ENCODE data around the gene NUDT19.
"Not testable (repeated sequence)": the region's sequence is repeated elsewhere in the genome, so short reads cannot be mapped to it uniquely, and the experiment has no call there.

Gene NUDT19

DNA sequence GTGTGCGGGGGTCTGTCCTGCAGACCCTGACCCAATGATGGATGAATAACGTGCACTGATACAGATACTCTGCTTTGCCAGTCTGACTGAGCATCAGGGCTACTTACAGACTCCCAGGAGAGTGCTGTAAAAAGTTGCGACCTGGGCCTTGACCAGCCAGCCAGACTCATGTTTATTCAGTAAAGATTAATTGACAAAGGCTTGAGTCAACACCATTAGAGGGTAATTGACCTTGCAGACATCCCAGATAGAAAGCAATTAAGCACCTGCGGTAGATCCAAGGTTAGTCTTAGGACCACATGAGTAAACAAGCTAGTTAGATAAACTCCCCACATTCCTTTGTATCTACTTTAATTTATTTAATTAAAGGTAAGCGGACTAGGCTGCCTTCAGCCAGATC lies 10.4 kb downstream of the NUDT19 start:
- peaks cover 4 to 14% of the 10 kb centered on the region in 2 donors for H3K36me3 ChIP-seq (ENCODE audit: control insufficient read depth in 2 of 2, insufficient read depth in 2 of 2, low read length in 2 of 2)
- no peaks in the 10 kb centered on the region for H3K27me3 ChIP-seq (ENCODE audit: control insufficient read depth in 2 of 2, insufficient read depth in 2 of 2, low read length in 2 of 2)
- no peak overlapping the region for H3K4me3 ChIP-seq (ENCODE audit: low read length in 2 of 2)
- H3K9me3 ChIP-seq (ENCODE audit: control insufficient read depth in 2 of 2, low read length in 2 of 2), result no peaks in the 10 kb centered on the region
- H3K9ac ChIP-seq (ENCODE audit: low read depth in 1 of 2, low read length in 2 of 2), result no peak overlapping the region
- H3K4me1 ChIP-seq (ENCODE audit: control insufficient read depth in 2 of 2, insufficient read depth in 2 of 2, low read length in 2 of 2), result no peaks in the 10 kb centered on the region
- no peak overlapping the region for H3K27ac ChIP-seq (ENCODE audit: low read depth in 2 of 2, low read length in 2 of 2)

GRCh38 chr19:32704006-32704405 lies 12.4 kb downstream of the NUDT19 start:
- H3K9ac ChIP-seq (ENCODE audit: low read depth in 1 of 2, low read length in 2 of 2); H3K9me3 ChIP-seq (ENCODE audit: control insufficient read depth in 2 of 2, low read length in 2 of 2): not testable (repeated sequence)
- peaks cover 0 to 12% of the 10 kb centered on the region in 2 donors for H3K36me3 ChIP-seq (ENCODE audit: control insufficient read depth in 2 of 2, insufficient read depth in 2 of 2, low read length in 2 of 2)

GRCh38 chr19:32708457-32708856 lies 16.8 kb downstream of the NUDT19 start:
- H3K9me3 ChIP-seq (ENCODE audit: control insufficient read depth in 2 of 2, low read length in 2 of 2), result no peaks in the 10 kb centered on the region
- no peak overlapping the region for H3K4me3 ChIP-seq (ENCODE audit: low read length in 2 of 2)
- no peak overlapping the region for H3K27ac ChIP-seq (ENCODE audit: low read depth in 2 of 2, low read length in 2 of 2)
- no peaks in the 10 kb centered on the region for H3K4me1 ChIP-seq (ENCODE audit: control insufficient read depth in 2 of 2, insufficient read depth in 2 of 2, low read length in 2 of 2)
- H3K36me3 ChIP-seq (ENCODE audit: control insufficient read depth in 2 of 2, insufficient read depth in 2 of 2, low read length in 2 of 2), result peaks cover 0 to 13% of the 10 kb centered on the region in 2 donors
- H3K9ac ChIP-seq (ENCODE audit: low read depth in 1 of 2, low read length in 2 of 2), result no peak overlapping the region
- H3K27me3 ChIP-seq (ENCODE audit: control insufficient read depth in 2 of 2, insufficient read depth in 2 of 2, low read length in 2 of 2), result no peaks in the 10 kb centered on the region

More at GRCh38 chr19:32704006-32704405, 12.4 kb downstream of the NUDT19 start:
- not testable (repeated sequence) for H3K4me3 ChIP-seq (ENCODE audit: low read length in 2 of 2); H3K4me1 ChIP-seq (ENCODE audit: control insufficient read depth in 2 of 2, insufficient read depth in 2 of 2, low read length in 2 of 2); H3K27ac ChIP-seq (ENCODE audit: low read depth in 2 of 2, low read length in 2 of 2); H3K27me3 ChIP-seq (ENCODE audit: control insufficient read depth in 2 of 2, insufficient read depth in 2 of 2, low read length in 2 of 2)

DNA sequence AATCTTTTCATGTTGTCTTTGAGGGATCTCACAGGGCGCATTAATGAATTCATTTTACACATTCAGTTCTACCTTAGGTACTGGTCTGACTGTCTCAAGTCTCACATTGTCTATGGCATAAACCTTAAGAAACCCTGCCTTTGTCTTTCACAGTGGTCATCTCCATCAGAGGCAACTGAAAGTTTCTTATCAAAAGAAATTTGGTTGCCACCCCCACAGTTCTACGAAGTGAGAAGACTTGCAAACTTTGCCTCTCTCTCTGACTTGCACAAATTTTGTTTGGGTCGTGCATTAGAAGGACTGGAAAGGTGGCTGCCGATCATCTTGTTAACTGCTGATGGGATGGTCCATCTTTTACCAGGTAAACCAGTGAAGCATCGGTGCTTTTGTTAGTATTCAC lies 17.4 kb downstream of the NUDT19 start:
- H3K4me3 ChIP-seq (ENCODE audit: low read length in 2 of 2), result no peak overlapping the region
- no peak overlapping the region for H3K9ac ChIP-seq (ENCODE audit: low read depth in 1 of 2, low read length in 2 of 2)
- H3K27ac ChIP-seq (ENCODE audit: low read depth in 2 of 2, low read length in 2 of 2), result no peak overlapping the region
- H3K27me3 ChIP-seq (ENCODE audit: control insufficient read depth in 2 of 2, insufficient read depth in 2 of 2, low read length in 2 of 2), result no peaks in the 10 kb centered on the region
- no peaks in the 10 kb centered on the region for H3K4me1 ChIP-seq (ENCODE audit: control insufficient read depth in 2 of 2, insufficient read depth in 2 of 2, low read length in 2 of 2)
- H3K36me3 ChIP-seq (ENCODE audit: control insufficient read depth in 2 of 2, insufficient read depth in 2 of 2, low read length in 2 of 2), result peaks cover 0 to 17% of the 10 kb centered on the region in 2 donors
- no peaks in the 10 kb centered on the region for H3K9me3 ChIP-seq (ENCODE audit: control insufficient read depth in 2 of 2, low read length in 2 of 2)

- Histone ChIP-seq H3K4me3 (ENCODE audit: low read length in 2 of 2) (no peak overlapping the region), H3K27ac (ENCODE audit: low read depth in 2 of 2, low read length in 2 of 2) (no peak overlapping the region), H3K27me3 (ENCODE audit: control insufficient read depth in 2 of 2, insufficient read depth in 2 of 2, low read length in 2 of 2) (no peaks in the 10 kb centered on the region), H3K4me1 (ENCODE audit: control insufficient read depth in 2 of 2, insufficient read depth in 2 of 2, low read length in 2 of 2) (no peaks in the 10 kb centered on the region), H3K36me3 (ENCODE audit: control insufficient read depth in 2 of 2, insufficient read depth in 2 of 2, low read length in 2 of 2) (peaks cover 0 to 13% of the 10 kb centered on the region in 2 donors), H3K9me3 (ENCODE audit: control insufficient read depth in 2 of 2, low read length in 2 of 2) (no peaks in the 10 kb centered on the region), H3K9ac (ENCODE audit: low read depth in 1 of 2, low read length in 2 of 2) (no peak overlapping the region)
Observed at GRCh38 chr19:32711747-32712146, 20.1 kb downstream of the NUDT19 start.

GRCh38 chr19:32716203-32716602 lies 24.6 kb downstream of the NUDT19 start:
- not testable (repeated sequence) for H3K27ac ChIP-seq (ENCODE audit: low read depth in 2 of 2, low read length in 2 of 2); H3K9me3 ChIP-seq (ENCODE audit: control insufficient read depth in 2 of 2, low read length in 2 of 2); H3K27me3 ChIP-seq (ENCODE audit: control insufficient read depth in 2 of 2, insufficient read depth in 2 of 2, low read length in 2 of 2); H3K9ac ChIP-seq (ENCODE audit: low read depth in 1 of 2, low read length in 2 of 2); H3K4me3 ChIP-seq (ENCODE audit: low read length in 2 of 2); H3K36me3 ChIP-seq (ENCODE audit: control insufficient read depth in 2 of 2, insufficient read depth in 2 of 2, low read length in 2 of 2); H3K4me1 ChIP-seq (ENCODE audit: control insufficient read depth in 2 of 2, insufficient read depth in 2 of 2, low read length in 2 of 2)

DNA sequence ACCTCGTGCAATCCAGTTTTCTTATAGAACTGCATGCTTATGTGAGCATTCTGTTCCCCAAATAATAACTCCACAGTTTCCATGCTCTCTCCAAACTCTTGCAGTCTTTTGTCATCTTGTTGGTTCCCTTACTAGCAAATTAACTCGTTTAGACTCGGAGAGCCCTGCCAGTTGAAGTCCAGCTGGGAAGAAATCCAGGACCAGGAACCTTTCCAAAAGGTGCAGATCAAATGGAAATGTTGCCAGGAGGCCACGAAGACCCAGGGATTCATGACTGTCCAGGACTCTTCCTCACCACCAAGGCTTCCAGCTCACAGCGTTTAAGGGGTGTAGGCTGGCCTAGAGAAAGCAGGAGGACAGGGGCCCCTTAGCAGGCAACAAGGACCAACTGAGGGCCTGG lies 25.9 kb downstream of the NUDT19 start:
- H3K27me3 ChIP-seq (ENCODE audit: control insufficient read depth in 2 of 2, insufficient read depth in 2 of 2, low read length in 2 of 2), result no peaks in the 10 kb centered on the region
- H3K36me3 ChIP-seq (ENCODE audit: control insufficient read depth in 2 of 2, insufficient read depth in 2 of 2, low read length in 2 of 2), result peaks cover 0 to 6% of the 10 kb centered on the region in 2 donors
- no peaks in the 10 kb centered on the region for H3K4me1 ChIP-seq (ENCODE audit: control insufficient read depth in 2 of 2, insufficient read depth in 2 of 2, low read length in 2 of 2)
- no peak overlapping the region for H3K9ac ChIP-seq (ENCODE audit: low read depth in 1 of 2, low read length in 2 of 2)
- no peak overlapping the region for H3K27ac ChIP-seq (ENCODE audit: low read depth in 2 of 2, low read length in 2 of 2)
- H3K4me3 ChIP-seq (ENCODE audit: low read length in 2 of 2), result no peak overlapping the region
- no peaks in the 10 kb centered on the region for H3K9me3 ChIP-seq (ENCODE audit: control insufficient read depth in 2 of 2, low read length in 2 of 2)

DNA sequence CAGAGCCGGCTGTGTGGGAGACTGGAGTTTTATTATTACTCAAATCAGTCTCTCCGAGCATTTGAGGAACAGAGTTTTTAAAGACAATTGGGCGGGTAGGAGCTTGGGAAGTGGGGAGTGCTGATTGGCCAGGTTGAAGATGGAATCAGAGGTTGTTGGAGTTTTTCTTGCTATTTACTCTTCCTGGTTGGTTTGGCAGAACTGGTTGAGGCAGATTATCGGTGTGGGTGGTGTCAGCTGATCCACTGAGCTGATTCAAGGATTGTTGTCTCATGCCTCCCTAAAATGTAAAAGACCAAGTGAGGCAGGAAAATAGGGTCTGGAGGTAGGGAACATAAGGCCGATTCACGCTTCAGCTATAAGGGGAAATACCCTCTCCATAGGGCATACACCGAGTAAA lies 26.7 kb downstream of the NUDT19 start:
- no peak overlapping the region for H3K27ac ChIP-seq (ENCODE audit: low read depth in 2 of 2, low read length in 2 of 2)
- no peaks in the 10 kb centered on the region for H3K4me1 ChIP-seq (ENCODE audit: control insufficient read depth in 2 of 2, insufficient read depth in 2 of 2, low read length in 2 of 2)
- H3K4me3 ChIP-seq (ENCODE audit: low read length in 2 of 2), result no peak overlapping the region

DNA sequence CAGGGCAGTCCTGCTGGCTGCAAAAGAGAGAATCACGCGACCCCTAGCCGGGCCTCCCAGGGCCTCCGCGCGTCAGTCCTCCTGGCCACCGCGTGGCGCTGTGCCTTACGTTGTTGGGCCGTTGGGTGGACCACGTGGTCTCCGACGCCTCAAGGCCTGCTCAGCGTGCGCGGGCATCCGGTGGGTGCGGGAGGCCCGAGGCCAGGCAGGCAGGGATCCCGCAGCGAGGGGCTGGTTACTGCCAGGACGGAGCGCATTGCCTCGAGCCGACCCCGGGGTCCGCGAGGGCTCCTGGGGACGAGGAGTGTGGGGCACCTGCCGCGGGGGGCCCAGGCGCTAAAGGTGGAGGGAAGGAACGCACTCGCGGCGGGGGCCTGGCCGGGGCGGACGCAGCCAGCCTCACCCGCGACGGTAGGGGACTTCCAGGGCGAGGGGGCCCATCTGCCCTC lies 28.0 kb downstream of the NUDT19 start, which contains the start of gene TDRD12:
TSS of gene TDRD12 (plus strand) at position 157 of the 449 bp plus-strand sequence. CDS start 306 bp downstream, outside the sequence.
- H3K27ac ChIP-seq (ENCODE audit: low read depth in 2 of 2, low read length in 2 of 2), result no peak within 1 kb of the TSS
- H3K9me3 ChIP-seq (ENCODE audit: control insufficient read depth in 2 of 2, low read length in 2 of 2), result no peaks in the 10 kb centered on the region
- no peaks in the 10 kb centered on the region for H3K27me3 ChIP-seq (ENCODE audit: control insufficient read depth in 2 of 2, insufficient read depth in 2 of 2, low read length in 2 of 2)

More for the DNA sequence above, 26.7 kb downstream of the NUDT19 start:
- H3K9me3 ChIP-seq (ENCODE audit: control insufficient read depth in 2 of 2, low read length in 2 of 2), result no peaks in the 10 kb centered on the region
- H3K27me3 ChIP-seq (ENCODE audit: control insufficient read depth in 2 of 2, insufficient read depth in 2 of 2, low read length in 2 of 2), result no peaks in the 10 kb centered on the region
- H3K36me3 ChIP-seq (ENCODE audit: control insufficient read depth in 2 of 2, insufficient read depth in 2 of 2, low read length in 2 of 2), result peaks cover 0 to 5% of the 10 kb centered on the region in 2 donors
- no peak overlapping the region for H3K9ac ChIP-seq (ENCODE audit: low read depth in 1 of 2, low read length in 2 of 2)

GRCh38 chr19:32720216-32720935 lies 28.8 kb downstream of the NUDT19 start:
- Histone ChIP-seq H3K9me3 (ENCODE audit: control insufficient read depth in 2 of 2, low read length in 2 of 2) (no peaks in the 10 kb centered on the region), H3K4me3 (ENCODE audit: low read length in 2 of 2) (no peak overlapping the region), H3K27ac (ENCODE audit: low read depth in 2 of 2, low read length in 2 of 2) (no peak overlapping the region), H3K9ac (ENCODE audit: low read depth in 1 of 2, low read length in 2 of 2) (no peak overlapping the region), H3K27me3 (ENCODE audit: control insufficient read depth in 2 of 2, insufficient read depth in 2 of 2, low read length in 2 of 2) (no peaks in the 10 kb centered on the region), H3K36me3 (ENCODE audit: control insufficient read depth in 2 of 2, insufficient read depth in 2 of 2, low read length in 2 of 2) (no peaks in the 10 kb centered on the region), H3K4me1 (ENCODE audit: control insufficient read depth in 2 of 2, insufficient read depth in 2 of 2, low read length in 2 of 2) (no peaks in the 10 kb centered on the region)

More for the DNA sequence above, 28.0 kb downstream of the NUDT19 start, which contains the start of gene TDRD12:
- Histone ChIP-seq H3K9ac (ENCODE audit: low read depth in 1 of 2, low read length in 2 of 2) (no peak within 1 kb of the TSS), H3K4me3 (ENCODE audit: low read length in 2 of 2) (no peak within 1 kb of the TSS), H3K36me3 (ENCODE audit: control insufficient read depth in 2 of 2, insufficient read depth in 2 of 2, low read length in 2 of 2) (no peaks in the 10 kb centered on the region), H3K4me1 (ENCODE audit: control insufficient read depth in 2 of 2, insufficient read depth in 2 of 2, low read length in 2 of 2) (no peaks in the 10 kb centered on the region)

Data from mucosa of rectum (tissue), 2 donors.